CD4-positive, alpha-beta T cell treated with Interleukin-2 at 100 ng/mL for 4 hours (primary cell): Measurements from ENCODE around the gene PABPN1.

Source experiments
- DNase-seq: peaks from one replicate; pipeline ENCODE4 v3.0.0-alpha.2; 2020; ENCODE audit warnings: low spot score

The PABPN1 gene

GRCh38 chr14:23358042-23358441 is 36.8 kb downstream of the PABPN1 start:
- DNase-seq = no peak

- DNase-seq = no peak
Measured at GRCh38 chr14:23358553-23359166, 37.4 kb downstream of the PABPN1 start.

GRCh38 chr14:23359167-23359626 is 37.9 kb downstream of the PABPN1 start:
- no peak for DNase-seq

GRCh38 chr14:23359722-23360447 is 38.6 kb downstream of the PABPN1 start:
- no peak for DNase-seq

- DNase-seq = no peak
Measured at GRCh38 chr14:23360496-23360895, 39.2 kb downstream of the PABPN1 start.

GRCh38 chr14:23361320-23361719 is 40.1 kb downstream of the PABPN1 start:
- DNase-seq = no peak

GRCh38 chr14:23361763-23362162 is 40.5 kb downstream of the PABPN1 start:
- DNase-seq = no peak

GRCh38 chr14:23362200-23362599 is 40.9 kb downstream of the PABPN1 start:
- DNase-seq = no peak

GRCh38 chr14:23364164-23365035 is 43.1 kb downstream of the PABPN1 start:
- DNase-seq = no peak

GRCh38 chr14:23365036-23365731 is 43.9 kb downstream of the PABPN1 start, which contains the start of gene EFS:
EFS (minus strand) TSS chr14:23365172; CDS start chr14:23365025, 147 bp downstream.
- DNase-seq = no peak

- no peak for DNase-seq
Measured at GRCh38 chr14:23365732-23366425, 44.6 kb downstream of the PABPN1 start.

GRCh38 chr14:23366426-23366921 is 45.2 kb downstream of the PABPN1 start:
- DNase-seq = no peak

- no peak for DNase-seq
Measured at GRCh38 chr14:23370221-23370620, 49.0 kb downstream of the PABPN1 start.

GRCh38 chr14:23371865-23372264 is 50.6 kb downstream of the PABPN1 start:
- no peak for DNase-seq

GRCh38 chr14:23372509-23372908 is 51.3 kb downstream of the PABPN1 start, which contains the start of gene IL25:
IL25 (plus strand) TSS chr14:23372809.
- DNase-seq = no peak

GRCh38 chr14:23373041-23373440 is 51.8 kb downstream of the PABPN1 start:
- no peak for DNase-seq
